ENCODE results near the gene SHISAL1.

GRCh38 chr22:44202261-44202789 is 110.4 kb downstream of the SHISAL1 start:
- TF ChIP-seq CTCF (IDR thresholded peaks at IDR 0.05 in 8 of 11, conservative IDR thresholded peaks at IDR 0.05 in 3 of 11) (no peak), POLR2A (IDR thresholded peaks at IDR 0.05) (no peak)
